Measurements from ENCODE around the gene EPHB2.
"Not testable (repeated sequence)": the region's sequence is repeated elsewhere in the genome, so short reads cannot be mapped to it uniquely, and the experiment has no call there.

GRCh38 chr1:22668840-22669239, 41.8 kb upstream of the EPHB2 start:
- not testable (repeated sequence) for TF ChIP-seq CTCF (IDR thresholded peaks at IDR 0.05); ZFX (IDR thresholded peaks at IDR 0.05; ENCODE audit: borderline replicate concordance)

Measured in 22Rv1 (cell line).